ENCODE results near the gene RNU5D-1.

RNU5D-1 gene

GRCh38 chr1:44689447-44689765, 41.6 kb downstream of the RNU5D-1 start:
- TF ChIP-seq CTCF (IDR thresholded peaks at IDR 0.05; ENCODE audit: insufficient read depth, low read depth, low read length, missing control alignments), result no peak
- no peak for DNase-seq (ENCODE audit: low read depth)
- no peak overlapping the region for H3K4me3 ChIP-seq (ENCODE audit: low read length)

DNA sequence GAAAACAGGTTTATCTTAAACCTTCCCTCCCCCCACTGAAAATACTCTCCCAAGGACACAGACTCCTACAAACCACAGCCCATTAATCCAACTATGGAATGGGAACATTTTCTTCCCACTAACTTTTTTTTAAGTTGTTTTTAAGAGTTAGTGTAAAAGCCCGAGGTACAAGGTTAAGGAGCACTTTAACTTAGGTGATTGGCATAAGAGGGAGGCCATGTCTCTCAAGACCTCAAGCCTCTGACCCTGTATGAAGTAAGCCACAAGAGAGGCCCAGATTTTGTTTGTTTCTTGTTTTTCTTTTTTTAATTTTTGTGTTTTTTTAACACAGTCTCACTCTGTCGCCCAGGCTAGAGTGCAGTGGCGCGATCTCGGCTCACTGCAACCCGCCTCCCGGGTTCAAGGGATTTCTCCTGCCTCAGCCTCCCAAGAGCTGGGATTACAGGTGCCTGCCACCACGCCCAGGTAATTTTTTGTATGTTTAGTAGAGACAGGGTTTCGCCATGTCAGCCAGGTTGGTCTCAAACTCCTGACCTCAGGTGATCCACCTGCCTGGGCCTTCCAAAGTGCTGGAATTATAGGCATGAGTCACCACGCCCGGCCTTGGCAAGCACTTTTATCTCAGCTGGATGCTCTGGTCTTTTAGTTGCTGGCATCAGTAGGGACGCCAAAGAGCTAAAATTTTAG, 42.1 kb downstream of the RNU5D-1 start:
- H3K4me3 ChIP-seq (ENCODE audit: low read length), result no peak overlapping the region
- TF ChIP-seq CTCF (IDR thresholded peaks at IDR 0.05; ENCODE audit: insufficient read depth, low read depth, low read length, missing control alignments), result no peak
- DNase-seq (ENCODE audit: low read depth), result no peak

DNA sequence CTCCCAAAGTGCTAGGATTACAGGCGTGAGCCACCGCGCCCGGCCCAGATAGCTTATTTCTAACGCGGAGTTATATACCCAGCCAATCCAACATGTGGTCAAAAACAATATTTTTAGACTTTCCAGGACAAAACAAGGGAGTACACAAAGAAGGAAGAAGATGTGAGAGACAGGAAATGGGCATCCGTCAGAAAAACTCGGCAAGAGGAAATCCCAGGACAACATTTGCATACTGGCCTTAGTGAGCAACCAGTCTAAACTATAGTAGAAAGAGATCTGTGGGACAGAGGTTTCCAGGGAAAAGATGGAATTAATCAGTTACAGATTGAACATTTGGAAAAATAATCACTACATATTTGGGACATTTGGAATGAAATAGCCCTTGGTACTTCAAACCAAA, 45.1 kb downstream of the RNU5D-1 start:
- no peak for TF ChIP-seq CTCF (IDR thresholded peaks at IDR 0.05; ENCODE audit: insufficient read depth, low read depth, low read length, missing control alignments)
- DNase-seq (ENCODE audit: low read depth), result no peak
- H3K4me3 ChIP-seq (ENCODE audit: low read length), result no peak overlapping the region

GRCh38 chr1:44685218-44685617, 45.8 kb downstream of the RNU5D-1 start:
- DNase-seq (ENCODE audit: low read depth), result no peak
- no peak for TF ChIP-seq CTCF (IDR thresholded peaks at IDR 0.05; ENCODE audit: insufficient read depth, low read depth, low read length, missing control alignments)

DNA sequence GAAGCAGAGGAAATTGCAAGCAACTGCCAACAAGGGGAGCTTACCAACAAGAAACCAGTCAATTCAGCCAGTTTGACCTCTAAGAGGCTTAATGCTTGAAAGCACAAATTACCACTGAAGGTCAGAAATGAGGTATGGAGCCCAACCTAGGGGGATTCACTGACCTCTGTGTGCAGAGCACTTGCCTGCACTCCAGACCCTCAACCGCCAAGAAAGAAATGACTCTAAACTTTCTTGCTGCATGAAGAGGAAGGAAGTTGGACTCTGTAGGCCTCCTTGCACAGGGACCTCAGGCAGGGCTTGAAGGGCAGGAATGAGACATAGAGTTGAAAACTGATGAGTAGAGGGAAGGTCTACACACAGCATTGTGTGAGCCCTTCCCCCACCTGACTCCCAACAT, 46.4 kb downstream of the RNU5D-1 start:
- no peak for TF ChIP-seq CTCF (IDR thresholded peaks at IDR 0.05; ENCODE audit: insufficient read depth, low read depth, low read length, missing control alignments)
- H3K4me3 ChIP-seq (ENCODE audit: low read length), result no peak overlapping the region
- no peak for DNase-seq (ENCODE audit: low read depth)

More at GRCh38 chr1:44685218-44685617, 45.8 kb downstream of the RNU5D-1 start:
- no peak overlapping the region for H3K4me3 ChIP-seq (ENCODE audit: low read length)

DNA sequence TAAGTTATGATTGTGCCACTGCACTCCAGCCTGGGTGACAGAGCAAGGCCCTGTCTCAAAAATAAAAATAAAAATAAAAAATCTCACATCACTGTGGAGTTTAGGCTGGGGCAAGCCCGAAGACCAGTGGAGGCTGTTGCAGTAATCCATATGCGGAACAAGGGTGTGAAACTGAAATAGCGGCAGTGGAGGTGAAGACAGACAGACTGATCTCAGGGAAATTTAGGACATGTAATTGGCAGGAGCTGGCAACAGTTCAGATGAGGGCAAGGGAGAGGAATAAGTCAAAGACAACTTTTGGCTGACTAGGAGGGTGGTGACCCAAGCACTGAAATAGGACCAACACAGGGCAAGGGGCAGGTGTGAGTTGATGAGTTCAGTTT, 48.1 kb downstream of the RNU5D-1 start:
- no peak overlapping the region for H3K4me3 ChIP-seq (ENCODE audit: low read length)
- no peak for DNase-seq (ENCODE audit: low read depth)
- TF ChIP-seq CTCF (IDR thresholded peaks at IDR 0.05; ENCODE audit: insufficient read depth, low read depth, low read length, missing control alignments), result no peak

Data from epithelial cell of esophagus (primary cell).